Prostate gland (tissue), 2 donors: ENCODE results near the gene KRTAP16-1.

Experiments
- POLR2AphosphoS5 ChIP-seq: sonication (generic); formaldehyde crosslinking; IDR thresholded peaks from one replicate; pipeline ENCODE4 v1.6.1; 2017; ENCODE audit warnings: antibody characterized with exemption
- TF ChIP-seq, protein P1 (sequence below), 4 experiments: fragments of 200-600 bp in 2 of 4; fragments of 450-650 bp in 2 of 4; sonication (generic) in 2 of 4; IDR thresholded peaks; 1 replicate in 3 of 4; 2 replicates in 1 of 4; pipeline ENCODE4 v1.5.1; 2016 to 2019; ENCODE audit warnings: antibody characterized with exemption in 4 of 4, mild to moderate bottlenecking in 2 of 4, moderate library complexity in 2 of 4

GRCh38 chr17:41311111-41311510 is 2.0 kb upstream of the KRTAP16-1 start:
- TF ChIP-seq, protein P1, sequence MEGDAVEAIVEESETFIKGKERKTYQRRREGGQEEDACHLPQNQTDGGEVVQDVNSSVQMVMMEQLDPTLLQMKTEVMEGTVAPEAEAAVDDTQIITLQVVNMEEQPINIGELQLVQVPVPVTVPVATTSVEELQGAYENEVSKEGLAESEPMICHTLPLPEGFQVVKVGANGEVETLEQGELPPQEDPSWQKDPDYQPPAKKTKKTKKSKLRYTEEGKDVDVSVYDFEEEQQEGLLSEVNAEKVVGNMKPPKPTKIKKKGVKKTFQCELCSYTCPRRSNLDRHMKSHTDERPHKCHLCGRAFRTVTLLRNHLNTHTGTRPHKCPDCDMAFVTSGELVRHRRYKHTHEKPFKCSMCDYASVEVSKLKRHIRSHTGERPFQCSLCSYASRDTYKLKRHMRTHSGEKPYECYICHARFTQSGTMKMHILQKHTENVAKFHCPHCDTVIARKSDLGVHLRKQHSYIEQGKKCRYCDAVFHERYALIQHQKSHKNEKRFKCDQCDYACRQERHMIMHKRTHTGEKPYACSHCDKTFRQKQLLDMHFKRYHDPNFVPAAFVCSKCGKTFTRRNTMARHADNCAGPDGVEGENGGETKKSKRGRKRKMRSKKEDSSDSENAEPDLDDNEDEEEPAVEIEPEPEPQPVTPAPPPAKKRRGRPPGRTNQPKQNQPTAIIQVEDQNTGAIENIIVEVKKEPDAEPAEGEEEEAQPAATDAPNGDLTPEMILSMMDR (IDR thresholded peaks at IDR 0.05): no peak
- TF ChIP-seq POLR2AphosphoS5: no peak
